ENCODE results near the gene DNAJB8.

- TF ChIP-seq CTCF (IDR thresholded peaks at IDR 0.05) (no peak), POLR2A (IDR thresholded peaks at IDR 0.05) (no peak)
Measured at GRCh38 chr3:128446821-128447220, 19.9 kb downstream of the DNAJB8 start.
